H1 (cell line): ENCODE results near the gene PTPRF. TPM values are rescaled to one million over a fixed set of nuclear protein-coding genes. Genes with fewer than 3 reads are reported as not detected.

Experiments
- CTCF ChIA-PET: fragments of 300-600 bp; sonication (Branson Sonifier 250); formaldehyde crosslinking; loops from one replicate; lab custom pipeline; 2021; ENCODE audit not compliant: partially characterized antibody; lab: Charles Lee
- POLR2A ChIA-PET: fragments of 300-600 bp; sonication (Branson Sonifier 250); formaldehyde crosslinking; loops from one replicate; lab custom pipeline; 2021; ENCODE audit warnings: inconsistent platforms; ENCODE audit not compliant: partially characterized antibody; lab: Charles Lee
- DNase-seq, 2 experiments: peaks; one replicate each; pipeline versions ENCODE4 v3.0.0 to v3.0.0-alpha.2; 2010 to 2022; ENCODE audit warnings: low spot score in 2 of 2, low read depth in 1 of 2, mixed read lengths in 1 of 2
- FAIRE-seq: peaks from 2 replicates; lab custom pipeline; 2011; peaks lifted over from hg19 to GRCh38; lab: Jason Lieb, UNC
- H2AFZ ChIP-seq: 2 replicates; pipeline ENCODE4 v1.8.1; 2012; ENCODE audit warnings: low read length, inconsistent platforms
- H2AK5ac ChIP-seq: 2 replicates; pipeline ENCODE4 v1.6.1; 2013; ENCODE audit warnings: low read depth, low read length
- H2BK120ac ChIP-seq: replicated peaks from 2 replicates; pipeline ENCODE3; 2013; ENCODE audit warnings: low read depth, low read length, inconsistent platforms
- H2BK12ac ChIP-seq: 2 replicates; pipeline ENCODE4 v1.6.1; 2013; ENCODE audit warnings: low read depth, low read length
- H2BK15ac ChIP-seq: 2 replicates; pipeline ENCODE4 v1.6.1; 2013; ENCODE audit warnings: low read length
- H2BK20ac ChIP-seq: 2 replicates; pipeline ENCODE4 v1.6.1; 2013; ENCODE audit warnings: low read length
- H2BK5ac ChIP-seq: 2 replicates; pipeline ENCODE4 v1.6.1; 2013; ENCODE audit warnings: low read depth, low read length
- H3K14ac ChIP-seq: 2 replicates; pipeline ENCODE4 v1.6.1; 2013; ENCODE audit warnings: inconsistent platforms; ENCODE audit not compliant: insufficient read length
- H3K18ac ChIP-seq: 2 replicates; pipeline ENCODE4 v1.6.1; 2013; ENCODE audit warnings: low read length; ENCODE audit errors: extremely low read depth
- H3K23ac ChIP-seq: 2 replicates; pipeline ENCODE4 v1.6.1; 2013; ENCODE audit warnings: inconsistent platforms; ENCODE audit not compliant: insufficient read length
- H3K23me2 ChIP-seq: 2 replicates; pipeline ENCODE4 v1.6.1; 2013; ENCODE audit warnings: low read depth, low read length
- H3K27ac ChIP-seq: 2 replicates; pipeline ENCODE4 v1.6.1; 2011; ENCODE audit warnings: low read depth, low read length, inconsistent platforms
- H3K27me3 ChIP-seq, 4 experiments: replicated peaks in 1 of 4; 1 replicate in 1 of 4; 2 replicates in 3 of 4; pipeline versions ENCODE4 v1.6.1 to v1.8.1; 2011 to 2013; ENCODE audit warnings: low read length in 3 of 4, mild to moderate bottlenecking in 3 of 4, inconsistent platforms in 2 of 4, mixed read lengths in 2 of 4, moderate library complexity in 1 of 4; ENCODE audit not compliant: control insufficient read depth in 3 of 4, insufficient read depth in 3 of 4; ENCODE audit errors: extremely low read depth in 1 of 4
- H3K36me3 ChIP-seq, 4 experiments: 2 replicates each; pipeline versions ENCODE4 v1.6.1 to v1.8.1; 2011 to 2013; ENCODE audit warnings: mild to moderate bottlenecking in 4 of 4, low read length in 3 of 4, moderate library complexity in 2 of 4, control low read depth in 1 of 4, inconsistent platforms in 1 of 4; ENCODE audit not compliant: insufficient read depth in 4 of 4, control insufficient read depth in 2 of 4
- H3K4ac ChIP-seq: replicated peaks from 2 replicates; pipeline ENCODE3; 2013; ENCODE audit warnings: low read length, low read depth, mixed read lengths, inconsistent platforms; ENCODE audit not compliant: insufficient read length
- H3K4me1 ChIP-seq, 4 experiments: replicated peaks in 1 of 4; 1 replicate in 1 of 4; 2 replicates in 3 of 4; pipeline versions ENCODE4 v1.6.1 to v1.8.1; 2011 to 2013; ENCODE audit warnings: low read length in 3 of 4, inconsistent platforms in 2 of 4, mixed read lengths in 1 of 4; ENCODE audit not compliant: insufficient read depth in 4 of 4, control insufficient read depth in 3 of 4
- H3K4me2 ChIP-seq, 2 experiments: 2 replicates each; pipeline versions ENCODE4 v1.6.1 to v1.8.1; 2011 to 2013; ENCODE audit warnings: low read depth in 2 of 2, low read length in 2 of 2, control low read depth in 1 of 2, inconsistent platforms in 1 of 2, mild to moderate bottlenecking in 1 of 2; ENCODE audit not compliant: insufficient read depth in 1 of 2
- H3K4me3 ChIP-seq, 4 experiments: fragments of 200-600, 300-600 bp in 1 of 4; sonication (generic), shearing (Covaris generic), sonication (Bioruptor Twin) in 1 of 4; 2 replicates each; pipeline versions ENCODE4 v1.5.1 to v1.8.1; 2011 to 2016; ENCODE audit warnings: low read length in 4 of 4, low read depth in 3 of 4, control low read depth in 2 of 4, inconsistent platforms in 2 of 4, mild to moderate bottlenecking in 2 of 4, mixed read lengths in 1 of 4, moderate library complexity in 1 of 4; ENCODE audit not compliant: insufficient read depth in 2 of 4; ENCODE audit errors: extremely low read depth in 1 of 4
- H3K56ac ChIP-seq: replicated peaks from 2 replicates; pipeline ENCODE3; 2013; ENCODE audit warnings: low read depth, mild to moderate bottlenecking, mixed read lengths, low read length, inconsistent platforms; ENCODE audit not compliant: insufficient read length
- H3K79me1 ChIP-seq: 2 replicates; pipeline ENCODE4 v1.6.1; 2013; ENCODE audit warnings: low read depth, low read length, control low read depth
- H3K79me2 ChIP-seq, 2 experiments: 2 replicates each; pipeline versions ENCODE4 v1.6.1 to v1.8.1; 2012 to 2013; ENCODE audit warnings: low read length in 2 of 2, mild to moderate bottlenecking in 2 of 2, inconsistent platforms in 1 of 2; ENCODE audit not compliant: insufficient read depth in 2 of 2, control insufficient read depth in 1 of 2
- H3K9ac ChIP-seq, 4 experiments: replicated peaks in 1 of 4; 1 replicate in 1 of 4; 2 replicates in 3 of 4; pipeline versions ENCODE4 v1.6.1 to v1.8.1; 2011 to 2013; ENCODE audit warnings: low read depth in 3 of 4, low read length in 3 of 4, control low read depth in 2 of 4, mild to moderate bottlenecking in 2 of 4, moderate library complexity in 2 of 4, inconsistent platforms in 1 of 4; ENCODE audit errors: extremely low read depth in 1 of 4
- H3K9me3 ChIP-seq, 2 experiments: 2 replicates each; pipeline versions ENCODE4 v1.6.1 to v1.8.1; 2012 to 2013; ENCODE audit warnings: mild to moderate bottlenecking in 2 of 2, moderate library complexity in 2 of 2, control low read depth in 1 of 2, inconsistent platforms in 1 of 2, low read depth in 1 of 2, low read length in 1 of 2, mixed read lengths in 1 of 2; ENCODE audit not compliant: insufficient read depth in 2 of 2
- H4K20me1 ChIP-seq, 2 experiments: replicated peaks in 1 of 2; 2 replicates each; pipeline versions ENCODE3 to v1.8.1; 2011 to 2013; ENCODE audit warnings: inconsistent platforms in 2 of 2, low read length in 2 of 2, mild to moderate bottlenecking in 1 of 2; ENCODE audit not compliant: insufficient read depth in 2 of 2, control insufficient read depth in 1 of 2
- H4K5ac ChIP-seq: 2 replicates; pipeline ENCODE4 v1.6.1; 2013; ENCODE audit warnings: low read length, low read depth, mixed read lengths, inconsistent platforms; ENCODE audit not compliant: insufficient read length
- H4K8ac ChIP-seq: 2 replicates; pipeline ENCODE4 v1.8.0; 2013; ENCODE audit warnings: mild to moderate bottlenecking, moderate library complexity, low read length, inconsistent platforms; ENCODE audit not compliant: insufficient read depth; ENCODE audit errors: extremely low read depth
- H4K91ac ChIP-seq: replicated peaks from 2 replicates; pipeline ENCODE3; 2013; ENCODE audit warnings: low read length, mixed read lengths, inconsistent platforms; ENCODE audit not compliant: insufficient read length
- BACH1 ChIP-seq: IDR thresholded peaks from 2 replicates; pipeline ENCODE4 v1.6.1; 2012; ENCODE audit warnings: low read length, improper control_type of control experiment
- CBX8 ChIP-seq: fragments of 300-800, 300-1000 bp; sonication (generic); IDR thresholded peaks from 2 replicates; pipeline ENCODE4 v1.7.1; 2016; ENCODE audit warnings: low read depth, low read length, borderline replicate concordance
- CHD1 ChIP-seq: IDR thresholded peaks from 2 replicates; pipeline ENCODE4 v1.6.1; 2012; ENCODE audit warnings: low read depth, low read length, improper control_type of control experiment
- CREB1 ChIP-seq: IDR thresholded peaks from 2 replicates; pipeline ENCODE4 v1.6.1; 2012; ENCODE audit warnings: inconsistent platforms
- EGR1 ChIP-seq: IDR thresholded peaks from 2 replicates; pipeline ENCODE4 v1.6.1; 2011; ENCODE audit warnings: low read depth, low read length, borderline replicate concordance
- FOSL1 ChIP-seq: IDR thresholded peaks from 2 replicates; pipeline ENCODE4 v1.6.1; 2011; ENCODE audit warnings: mild to moderate bottlenecking, low read depth, low read length, moderate library complexity; ENCODE audit not compliant: insufficient read depth
- JUN ChIP-seq: IDR thresholded peaks from 2 replicates; pipeline ENCODE4 v1.6.1; 2011; ENCODE audit warnings: low read depth, mild to moderate bottlenecking, improper control_type of control experiment, low read length
- JUND ChIP-seq: IDR thresholded peaks from 2 replicates; pipeline ENCODE4 v1.6.1; 2011; ENCODE audit warnings: mild to moderate bottlenecking, improper control_type of control experiment, low read length
- KDM1A ChIP-seq: fragments of 200-600, 300-600 bp; sonication (generic); IDR thresholded peaks from 2 replicates; pipeline ENCODE4 v1.7.1; 2016; ENCODE audit warnings: mild to moderate bottlenecking, low read length, borderline replicate concordance
- POLR2AphosphoS5 ChIP-seq: IDR thresholded peaks from 2 replicates; pipeline ENCODE4 v1.6.1; 2011; ENCODE audit warnings: low read depth, low read length
- POU5F1 ChIP-seq: IDR thresholded peaks from 2 replicates; pipeline ENCODE4 v1.6.1; 2011; ENCODE audit warnings: low read depth, mild to moderate bottlenecking, low read length, moderate library complexity
- SIN3A ChIP-seq, 2 experiments: IDR thresholded peaks in 1 of 2; conservative IDR thresholded peaks in 1 of 2; 2 replicates each; pipeline ENCODE4 v1.6.1; 2011 to 2012; ENCODE audit warnings: low read length in 2 of 2, improper control_type of control experiment in 1 of 2, low read depth in 1 of 2, mild to moderate bottlenecking in 1 of 2
- SP1 ChIP-seq: IDR thresholded peaks from 2 replicates; pipeline ENCODE4 v1.6.1; 2011; ENCODE audit warnings: low read depth, low read length
- SRF ChIP-seq: IDR thresholded peaks from 2 replicates; pipeline ENCODE4 v1.6.1; 2011; ENCODE audit warnings: mild to moderate bottlenecking, low read depth, low read length, moderate library complexity
- TBP ChIP-seq: IDR thresholded peaks from 2 replicates; pipeline ENCODE4 v1.6.1; 2011; ENCODE audit warnings: low read depth, low read length, improper control_type of control experiment
- WGBS, 2 experiments: shearing (Covaris generic) in 1 of 2; methylation state at CpG; one replicate each; pipeline versions ENCODE4 v1.1.6 to v1.1.7; 2013 to 2015; ENCODE audit warnings: low lambda C conversion rate in 2 of 2, mixed read lengths in 2 of 2, inconsistent platforms in 1 of 2, low coverage in 1 of 2, missing lambda C conversion rate in 1 of 2; ENCODE audit not compliant: insufficient replicate concordance in 2 of 2, insufficient coverage in 1 of 2, insufficient read length in 1 of 2; ENCODE audit errors: extremely low coverage in 1 of 2, missing lambda C conversion rate in 1 of 2; 5-methylcytosine and 5-hydroxymethylcytosine counted together
- polyA plus RNA-seq, 7 experiments: library from polyadenylated mRNA; depleted of rRNA in 3 of 7; stranded (reverse) in 5 of 7; unstranded in 2 of 7; fragments of >200 nt in 5 of 7; fragments of 200-250 nt in 2 of 7; gene quantifications; 1 replicate in 5 of 7; 2 replicates in 1 of 7; 4 replicates in 1 of 7; pipeline versions ENCODE4 v1.2.1 to v1.2.3, GENCODE V29; 2011 to 2013; ENCODE audit warnings: missing spikeins in 2 of 7, mixed read lengths in 2 of 7
- total RNA-seq: library from RNA; stranded (reverse); fragmentation: NEBNext Ultra II Directional; extraction: Animal tissue kit (Norgen Biotek cat#: 25700); gene quantifications from 2 replicates; pipeline ENCODE4 v1.2.1, GENCODE V29; 2021

The PTPRF gene
- total and polyA plus RNA-seq, 2 of the 8 experiments (the other 6 are each of a cell fraction or from before 2014, with no cell fraction given): 136 to 231 TPM

- H2BK120ac ChIP-seq: no peak overlapping the region
- H3K79me2 ChIP-seq: no peaks in the 10 kb centered on the region
- POLR2A ChIA-PET: interaction anchor here (3.5 kb wide), 1 partner anchor 9 kb away, joined by 12 read pairs; no protein-coding TSS in a partner anchor
- CTCF ChIA-PET: interaction anchor here (0.6 to 2.3 kb wide), 6 partner anchors 10 to 71 kb away, joined by 3 to 24 read pairs (median 4); no protein-coding TSS in a partner anchor
- H3K18ac ChIP-seq: no peak overlapping the region
- FAIRE-seq (no peak), DNase-seq (no peak)
- no peak overlapping the region for H2AK5ac ChIP-seq
- no peak overlapping the region for H4K8ac ChIP-seq
- H3K4me2 ChIP-seq: no peak overlapping the region
- H3K23me2 ChIP-seq: no peaks in the 10 kb centered on the region; the same call in 1 of the 2 replicates
- no peak overlapping the region for H3K14ac ChIP-seq
- H3K9me3 ChIP-seq: no peaks in the 10 kb centered on the region
- H3K27ac ChIP-seq: no peak overlapping the region
- no peak overlapping the region for H3K23ac ChIP-seq
- peaks cover 0 to 27% (median 13%) of the 10 kb centered on the region in 4 experiments for H3K36me3 ChIP-seq
- no peak overlapping the region for H4K91ac ChIP-seq
- H3K4ac ChIP-seq: no peak overlapping the region
- peaks cover 7 to 16% of the 10 kb centered on the region in 2 experiments for H4K20me1 ChIP-seq
- no peak overlapping the region for H2BK20ac ChIP-seq
- H3K4me1 ChIP-seq: no peaks in the 10 kb centered on the region; a peak in 1 of 7 replicates
- H2BK5ac ChIP-seq: no peak overlapping the region; the same call in 1 of the 2 replicates
- no peak overlapping the region for H3K56ac ChIP-seq
- no peak overlapping the region for H4K5ac ChIP-seq
- no peak overlapping the region for H2BK12ac ChIP-seq
- peaks cover 5% of the 10 kb centered on the region; the same call in 1 of the 2 replicates for H3K79me1 ChIP-seq
- TF ChIP-seq JUND (no peak), CBX8 (no peak), CREB1 (no peak), SIN3A (conservative IDR thresholded peaks at IDR 0.05 in 1 of 2, IDR thresholded peaks at IDR 0.05 in 1 of 2; ENCODE audit: low read depth in 1 of 2, low read length in 2 of 2) (no peak), POLR2AphosphoS5 (no peak), SRF (no peak), TBP (no peak), BACH1 (no peak), SP1 (no peak), EGR1 (no peak), KDM1A (no peak), CHD1 (no peak), POU5F1 (no peak), FOSL1 (no peak), JUN (no peak)
- 91% methylated on average over 5 of the region's 5 CpGs; no CpG with 5 or more reads in 1 of the 2 experiments for WGBS, 2 experiments
- H2AFZ ChIP-seq: no peak overlapping the region
- no peak overlapping the region for H3K4me3 ChIP-seq
- no peak overlapping the region for H2BK15ac ChIP-seq
- no peak overlapping the region for H3K9ac ChIP-seq
- H3K27me3 ChIP-seq: no peaks in the 10 kb centered on the region
These were observed 51.5 kb downstream of the PTPRF start for GRCh38 chr1:43582162-43582566.
